Loucy (cell line): ENCODE measurements around the gene RBP2.

Experiments
- H2AFZ ChIP-seq: fragments of 200-600 bp; sonication (generic); 2 replicates; pipeline ENCODE4 v1.6.0; 2016; ENCODE audit warnings: antibody characterized with exemption, mild to moderate bottlenecking, low read length, moderate library complexity
- H3F3A ChIP-seq: fragments of 200-600 bp; 2 replicates; pipeline ENCODE4 v1.6.0; 2016; ENCODE audit warnings: antibody characterized with exemption, low read depth, mild to moderate bottlenecking
- H3K27me3 ChIP-seq: fragments of 200-600 bp; sonication (generic); 2 replicates; pipeline ENCODE4 v1.6.1; 2014; ENCODE audit warnings: low read length, mild to moderate bottlenecking; ENCODE audit not compliant: insufficient read depth, poor library complexity, severe bottlenecking
- H3K36me3 ChIP-seq: fragments of 200-600 bp; sonication (generic); 2 replicates; pipeline ENCODE4 v1.6.1; 2016; ENCODE audit warnings: low read length; ENCODE audit not compliant: insufficient read depth
- H3K4me1 ChIP-seq: fragments of 200-600 bp; sonication (generic); 2 replicates; pipeline ENCODE4 v1.5.1; 2014; ENCODE audit warnings: low read length, mild to moderate bottlenecking; ENCODE audit not compliant: insufficient read depth, poor library complexity, severe bottlenecking
- H3K4me2 ChIP-seq: fragments of 200-600 bp; sonication (generic); 2 replicates; pipeline ENCODE4 v1.6.0; 2014; ENCODE audit warnings: antibody characterized with exemption, low read length, low read depth, mild to moderate bottlenecking; ENCODE audit not compliant: poor library complexity, severe bottlenecking
- H3K4me3 ChIP-seq: fragments of 200-600 bp; sonication (generic); 2 replicates; pipeline ENCODE4 v1.5.1; 2014; ENCODE audit warnings: low read length, mild to moderate bottlenecking, mixed read lengths; ENCODE audit not compliant: poor library complexity, severe bottlenecking
- H3K79me2 ChIP-seq: fragments of 200-600 bp; sonication (generic); 2 replicates; pipeline ENCODE4 v1.6.1; 2014; ENCODE audit warnings: low read length; ENCODE audit not compliant: insufficient read depth
- H3K9ac ChIP-seq: fragments of 200-600 bp; sonication (generic); 2 replicates; pipeline ENCODE4 v1.6.0; 2014; ENCODE audit warnings: mild to moderate bottlenecking, low read depth, low read length, moderate library complexity; ENCODE audit not compliant: poor library complexity, severe bottlenecking
- H3K9me2 ChIP-seq: fragments of 200-600 bp; sonication (generic); replicated peaks from 2 replicates; pipeline ENCODE4 v1.6.1; 2016; ENCODE audit warnings: low read depth, low read length, mixed read lengths
- H3K9me3 ChIP-seq: fragments of 200-600 bp; sonication (generic); 2 replicates; pipeline ENCODE4 v1.6.1; 2014; ENCODE audit warnings: mild to moderate bottlenecking, antibody characterized with exemption, low read length, low read depth; ENCODE audit not compliant: insufficient read depth
- H4K20me1 ChIP-seq: fragments of 200-600 bp; sonication (generic); 2 replicates; pipeline ENCODE4 v1.6.0; 2014; ENCODE audit warnings: antibody characterized with exemption, low read length, mild to moderate bottlenecking; ENCODE audit not compliant: insufficient read depth, poor library complexity, severe bottlenecking
- EZH2phosphoT487 ChIP-seq: fragments of 200-600 bp; IDR thresholded peaks from 2 replicates; pipeline ENCODE4 v1.6.1; 2018; ENCODE audit warnings: antibody characterized with exemption, mild to moderate bottlenecking, moderate library complexity, borderline replicate concordance
- TF ChIP-seq, protein P1 (sequence below): fragments of 200-600 bp; sonication (generic); conservative IDR thresholded peaks from 2 replicates; pipeline ENCODE4 v1.5.1; 2014; ENCODE audit warnings: mild to moderate bottlenecking, antibody characterized with exemption, low read length

Gene RBP2

DNA sequence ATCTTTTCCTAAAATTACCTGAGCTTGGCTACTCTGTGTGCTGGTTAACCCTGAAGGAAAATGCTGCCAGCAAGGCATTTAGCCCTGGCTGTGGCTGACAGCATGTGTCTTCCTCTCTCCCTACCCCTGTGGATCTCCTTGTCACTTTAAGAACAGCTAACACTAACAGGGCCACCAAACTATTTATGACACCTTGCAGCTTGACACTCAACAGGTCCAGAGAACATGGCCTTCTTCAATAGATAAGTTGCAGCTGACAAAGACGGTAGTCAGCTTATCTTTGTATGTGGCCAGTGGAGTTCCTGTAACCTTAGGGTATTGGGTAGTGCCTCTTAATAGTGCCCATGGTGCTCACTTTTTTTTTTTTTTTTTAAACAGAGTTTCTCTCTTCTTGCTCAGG is 54.9 kb downstream of the RBP2 start:
- H3K4me3 ChIP-seq = no peak overlapping the region
- H3K9ac ChIP-seq = no peak overlapping the region
- H3K4me1 ChIP-seq = no peaks in the 10 kb centered on the region
- no peaks in the 10 kb centered on the region for H3K9me2 ChIP-seq
- no peaks in the 10 kb centered on the region for H3K79me2 ChIP-seq
- no peak overlapping the region for H2AFZ ChIP-seq
- H3K9me3 ChIP-seq = no peaks in the 10 kb centered on the region
- no peaks in the 10 kb centered on the region for H3K36me3 ChIP-seq
- TF ChIP-seq, protein P1, sequence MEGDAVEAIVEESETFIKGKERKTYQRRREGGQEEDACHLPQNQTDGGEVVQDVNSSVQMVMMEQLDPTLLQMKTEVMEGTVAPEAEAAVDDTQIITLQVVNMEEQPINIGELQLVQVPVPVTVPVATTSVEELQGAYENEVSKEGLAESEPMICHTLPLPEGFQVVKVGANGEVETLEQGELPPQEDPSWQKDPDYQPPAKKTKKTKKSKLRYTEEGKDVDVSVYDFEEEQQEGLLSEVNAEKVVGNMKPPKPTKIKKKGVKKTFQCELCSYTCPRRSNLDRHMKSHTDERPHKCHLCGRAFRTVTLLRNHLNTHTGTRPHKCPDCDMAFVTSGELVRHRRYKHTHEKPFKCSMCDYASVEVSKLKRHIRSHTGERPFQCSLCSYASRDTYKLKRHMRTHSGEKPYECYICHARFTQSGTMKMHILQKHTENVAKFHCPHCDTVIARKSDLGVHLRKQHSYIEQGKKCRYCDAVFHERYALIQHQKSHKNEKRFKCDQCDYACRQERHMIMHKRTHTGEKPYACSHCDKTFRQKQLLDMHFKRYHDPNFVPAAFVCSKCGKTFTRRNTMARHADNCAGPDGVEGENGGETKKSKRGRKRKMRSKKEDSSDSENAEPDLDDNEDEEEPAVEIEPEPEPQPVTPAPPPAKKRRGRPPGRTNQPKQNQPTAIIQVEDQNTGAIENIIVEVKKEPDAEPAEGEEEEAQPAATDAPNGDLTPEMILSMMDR = no peak
- no peak for TF ChIP-seq EZH2phosphoT487
- no peak overlapping the region for H3K4me2 ChIP-seq
- H3K27me3 ChIP-seq = no peaks in the 10 kb centered on the region
- no peaks in the 10 kb centered on the region for H4K20me1 ChIP-seq
- no peaks in the 10 kb centered on the region for H3F3A ChIP-seq

DNA sequence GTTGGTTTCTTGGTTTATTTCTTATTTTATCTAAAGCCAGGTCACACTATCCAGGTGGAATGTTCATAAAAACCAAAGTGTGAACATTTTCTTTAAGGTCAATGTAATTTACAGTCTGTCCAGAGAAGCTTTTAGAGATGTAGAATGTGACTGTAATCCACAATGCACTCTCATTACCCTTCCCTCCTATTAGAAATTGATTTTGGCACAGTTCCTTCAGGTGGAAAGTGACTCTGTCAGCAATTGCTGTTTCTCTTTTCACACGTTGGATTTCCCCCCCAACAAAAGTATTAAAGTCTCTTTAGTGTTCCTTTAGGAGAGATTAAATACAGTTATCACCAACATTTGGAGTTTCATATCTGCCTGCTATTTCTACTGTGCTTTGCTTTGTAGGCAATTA is 55.3 kb downstream of the RBP2 start:
- Histone ChIP-seq H3K79me2 (no peaks in the 10 kb centered on the region), H3K4me1 (no peaks in the 10 kb centered on the region), H3K9me2 (no peaks in the 10 kb centered on the region), H3K36me3 (no peaks in the 10 kb centered on the region), H3K4me2 (no peak overlapping the region), H3F3A (no peaks in the 10 kb centered on the region), H2AFZ (no peak overlapping the region), H4K20me1 (no peaks in the 10 kb centered on the region), H3K4me3 (no peak overlapping the region), H3K9me3 (no peaks in the 10 kb centered on the region), H3K27me3 (no peaks in the 10 kb centered on the region), H3K9ac (no peak overlapping the region)
- TF ChIP-seq, protein P1 = no peak
- TF ChIP-seq EZH2phosphoT487 = no peak

DNA sequence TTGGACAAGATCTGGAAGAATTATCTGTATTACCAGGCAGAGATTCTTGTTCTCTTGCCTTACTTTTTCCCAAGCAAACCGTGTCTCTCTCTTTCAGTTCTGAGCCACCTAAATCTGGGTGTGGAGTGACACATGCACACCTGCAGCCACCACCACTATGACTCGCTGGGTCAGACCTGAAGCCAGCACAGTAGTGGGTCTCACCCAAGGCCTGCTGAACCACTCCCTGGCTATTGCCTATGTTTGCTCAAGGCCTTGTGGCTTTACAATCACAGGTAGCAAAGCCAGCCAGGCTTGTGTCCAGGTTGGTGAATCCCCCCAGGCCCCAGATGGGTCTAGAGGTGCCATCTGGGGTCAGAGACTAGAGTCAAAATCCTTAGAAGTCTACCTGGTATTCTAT is 58.2 kb downstream of the RBP2 start:
- H3K4me1 ChIP-seq = no peaks in the 10 kb centered on the region
- no peaks in the 10 kb centered on the region for H3K9me2 ChIP-seq
- H3K9me3 ChIP-seq = 0 out of 2 replicates have a peak, but pooled peaks cover 3% of the 10 kb centered on the region
- H2AFZ ChIP-seq = no peak overlapping the region
- no peaks in the 10 kb centered on the region for H3K79me2 ChIP-seq
- no peak overlapping the region for H3K9ac ChIP-seq
- no peak overlapping the region for H3K4me2 ChIP-seq
- no peaks in the 10 kb centered on the region for H4K20me1 ChIP-seq
- H3F3A ChIP-seq = no peaks in the 10 kb centered on the region
- H3K36me3 ChIP-seq = no peaks in the 10 kb centered on the region
- H3K27me3 ChIP-seq = no peaks in the 10 kb centered on the region
- no peak for TF ChIP-seq EZH2phosphoT487
- TF ChIP-seq, protein P1 = no peak
- H3K4me3 ChIP-seq = no peak overlapping the region
